Transverse colon (tissue), 4 donors: ENCODE data around the gene MBNL1. TPM values are rescaled to one million over a fixed set of nuclear protein-coding genes. Genes with fewer than 3 reads are reported as not detected.

Experiments used
- DNase-seq: peaks from one replicate; pipeline ENCODE4 v3.0.0-alpha.2; 2019
- H3K27ac ChIP-seq, 4 donors: fragments of 200-600 bp; sonication (generic); 2 replicates each; pipeline ENCODE4 v1.5.1; 2016 to 2018; ENCODE audit warnings: inconsistent platforms in 4 of 4
- H3K27me3 ChIP-seq: fragments of 200-600 bp; sonication (generic); 2 replicates; pipeline ENCODE4 v1.5.1; 2017; ENCODE audit warnings: inconsistent platforms
- H3K36me3 ChIP-seq, 4 donors: fragments of 200-600 bp; sonication (generic); 2 replicates each; pipeline ENCODE4 v1.5.1; 2017 to 2019; ENCODE audit warnings: inconsistent platforms in 4 of 4
- H3K4me1 ChIP-seq, 4 donors: fragments of 200-600 bp; sonication (generic); 2 replicates each; pipeline ENCODE4 v1.5.1; 2017 to 2020; ENCODE audit warnings: inconsistent platforms in 4 of 4
- H3K4me3 ChIP-seq, 4 donors: fragments of 200-600 bp; sonication (generic); 1 replicate in 1 of 4; 2 replicates in 3 of 4; pipeline versions ENCODE4 v1.5.1 to v1.6.1; 2017 to 2019; ENCODE audit warnings: inconsistent platforms in 4 of 4
- H3K9me3 ChIP-seq, 2 donors: fragments of 200-600 bp; sonication (generic); 2 replicates each; pipeline ENCODE4 v1.5.1; 2017 to 2019; ENCODE audit warnings: inconsistent platforms in 2 of 2
- CTCF ChIP-seq, 5 experiments: fragments of 200-600 bp in 3 of 5; fragments of 450-650 bp in 2 of 5; sonication (generic) in 3 of 5; IDR thresholded peaks; 1 replicate in 2 of 5; 2 replicates in 3 of 5; pipeline ENCODE4 v1.5.1; 2016 to 2017; ENCODE audit warnings: antibody characterized with exemption in 5 of 5, inconsistent platforms in 3 of 5, mild to moderate bottlenecking in 2 of 5, moderate library complexity in 1 of 5
- EP300 ChIP-seq: sonication (generic); formaldehyde crosslinking; IDR thresholded peaks from one replicate; pipeline ENCODE4 v1.6.1; 2017; ENCODE audit warnings: antibody characterized with exemption, low read depth
- POLR2A ChIP-seq: fragments of 450-650 bp; IDR thresholded peaks from one replicate; pipeline ENCODE4 v1.6.1; 2016; ENCODE audit warnings: antibody characterized with exemption, mild to moderate bottlenecking, moderate library complexity
- POLR2AphosphoS5 ChIP-seq, 3 donors: sonication (generic); formaldehyde crosslinking; IDR thresholded peaks; one replicate each; pipeline ENCODE4 v1.6.1; 2016; ENCODE audit warnings: antibody characterized with exemption in 3 of 3
- WGBS, 2 donors: methylation state at CpG; one replicate each; pipeline ENCODE4 v1.1.5; 2018; ENCODE audit warnings: low coverage in 1 of 2; 5-methylcytosine and 5-hydroxymethylcytosine counted together
- in situ Hi-C, 4 donors: fragments of 200-750 bp; cut with MboI; loops; one replicate each; pipeline versions ENCODE4 v1.15.0 to v1.15.1; 2017; ENCODE audit warnings: low sequenced_read_pairs in 3 of 4, low pct_ligation_motif_present in 1 of 4, low pct_unique_long_range_greater_than_20kb in 1 of 4
- intact Hi-C: fragments of 100-400 bp; cut with DNase I; formaldehyde crosslinking; loops from one replicate; pipeline ENCODE4 v1.15.1; 2023; ENCODE audit warnings: low total_unique reads
- total RNA-seq, 4 donors: library from RNA; depleted of rRNA; stranded (reverse); fragments of >200 nt; gene quantifications; one replicate each; pipeline ENCODE4 v1.1.0, GENCODE V29; 2016

Gene MBNL1
- total RNA-seq, 4 donors from 2014 or later: 232 to 658 (median 509) TPM

GRCh38 chr3:152379415-152380042 is 110.8 kb downstream of the MBNL1 start:
- Histone ChIP-seq H3K4me3 (no peak overlapping the region), H3K27me3 (no peaks in the 10 kb centered on the region), H3K36me3 (peaks cover 0 to 8% (median 0%) of the 10 kb centered on the region in 4 donors), H3K4me1 (peaks cover 12 to 83% (median 52%) of the 10 kb centered on the region in 4 donors), H3K27ac (peak overlapping the region; percentile 64 to 79 (median 70)), H3K9me3 (no peaks in the 10 kb centered on the region)
- in situ Hi-C loops (no loop called here), intact Hi-C loops (no loop called here)
- no peak for DNase-seq
- TF ChIP-seq POLR2AphosphoS5 (IDR thresholded peaks at IDR 0.05) (no peak), EP300 (no peak), CTCF (IDR thresholded peaks at IDR 0.05) (no peak), POLR2A (no peak)
- 73 to 80% methylated on average over 4 of the region's 4 CpGs for WGBS, 2 donors

GRCh38 chr3:152380043-152380442 is 111.3 kb downstream of the MBNL1 start:
- H3K36me3 ChIP-seq: peaks cover 0 to 8% (median 0%) of the 10 kb centered on the region in 4 donors
- H3K9me3 ChIP-seq: no peaks in the 10 kb centered on the region
- no peak overlapping the region for H3K4me3 ChIP-seq
- H3K4me1 ChIP-seq: peaks cover 17 to 86% (median 57%) of the 10 kb centered on the region in 4 donors
- no peak for TF ChIP-seq POLR2AphosphoS5 (IDR thresholded peaks at IDR 0.05)
- no peak for TF ChIP-seq EP300
- no peak for TF ChIP-seq CTCF (IDR thresholded peaks at IDR 0.05)
- TF ChIP-seq POLR2A: no peak
- DNase-seq: no peak
- in situ Hi-C loops: no loop called here
- no peaks in the 10 kb centered on the region for H3K27me3 ChIP-seq
- intact Hi-C loops: no loop called here
- H3K27ac ChIP-seq: peak overlapping the region; percentile 64 to 79 (median 70)
- WGBS, 2 donors: 56% methylated on average over 3 of the region's 3 CpGs

- 71 to 77% methylated on average over 2 of the region's 2 CpGs for WGBS, 2 donors
- peak overlapping the region; percentile 64 to 79 (median 70) for H3K27ac ChIP-seq
- peak overlapping the region in 3 of 4 donors; percentile 2 to 28 (median 9) for H3K4me3 ChIP-seq
- no peaks in the 10 kb centered on the region for H3K9me3 ChIP-seq
- H3K27me3 ChIP-seq: no peaks in the 10 kb centered on the region
- peaks cover 22 to 88% (median 58%) of the 10 kb centered on the region in 4 donors for H3K4me1 ChIP-seq
- TF ChIP-seq POLR2AphosphoS5 (IDR thresholded peaks at IDR 0.05): no peak
- TF ChIP-seq CTCF (IDR thresholded peaks at IDR 0.05): no peak
- no peak for TF ChIP-seq EP300
- no peak for TF ChIP-seq POLR2A
- no peak for DNase-seq
- peaks cover 0 to 8% (median 0%) of the 10 kb centered on the region in 4 donors for H3K36me3 ChIP-seq
- in situ Hi-C loops: no loop called here
- intact Hi-C loops: no loop called here
Observed at GRCh38 chr3:152381881-152382295, 113.2 kb downstream of the MBNL1 start.

- intact Hi-C loops (no loop called here), in situ Hi-C loops (no loop called here)
- Histone ChIP-seq H3K27me3 (no peaks in the 10 kb centered on the region), H3K9me3 (no peaks in the 10 kb centered on the region), H3K4me1 (peaks cover 22 to 90% (median 61%) of the 10 kb centered on the region in 4 donors), H3K4me3 (peak overlapping the region in 3 of 4 donors; percentile 2 to 28 (median 9)), H3K36me3 (peaks cover 0 to 8% (median 0%) of the 10 kb centered on the region in 4 donors), H3K27ac (peak overlapping the region; percentile 64 to 79 (median 70))
- no peak for DNase-seq
- TF ChIP-seq POLR2AphosphoS5 (IDR thresholded peaks at IDR 0.05): no peak
- TF ChIP-seq EP300: no peak
- no peak for TF ChIP-seq CTCF (IDR thresholded peaks at IDR 0.05)
- TF ChIP-seq POLR2A: no peak
- 27 to 52% methylated on average over 6 to 9 of the region's 9 CpGs for WGBS, 2 donors
Observed at GRCh38 chr3:152382312-152383135, 113.8 kb downstream of the MBNL1 start.
